Measurements from ENCODE around the gene PIH1D2.

DNA sequence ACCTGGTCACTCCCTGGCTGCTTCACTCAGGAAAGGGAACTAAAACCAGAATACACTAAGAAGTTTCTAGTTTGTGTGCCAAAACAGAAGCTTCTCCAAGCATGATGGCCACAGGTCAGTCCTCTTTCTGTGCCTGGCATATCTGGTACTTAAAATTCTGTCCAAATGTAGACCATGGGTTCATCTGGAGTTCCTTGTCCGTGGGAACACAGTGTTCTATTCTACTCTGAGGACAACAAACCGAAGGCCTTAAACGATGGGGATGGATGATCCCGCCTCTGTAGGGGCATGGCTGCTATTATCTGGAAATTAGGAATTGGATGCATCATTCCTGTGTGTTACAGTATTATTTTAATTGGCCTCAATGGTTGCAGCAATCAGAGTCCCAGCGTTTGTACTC lies 54.8 kb downstream of the PIH1D2 start:
- TF ChIP-seq, protein P1, sequence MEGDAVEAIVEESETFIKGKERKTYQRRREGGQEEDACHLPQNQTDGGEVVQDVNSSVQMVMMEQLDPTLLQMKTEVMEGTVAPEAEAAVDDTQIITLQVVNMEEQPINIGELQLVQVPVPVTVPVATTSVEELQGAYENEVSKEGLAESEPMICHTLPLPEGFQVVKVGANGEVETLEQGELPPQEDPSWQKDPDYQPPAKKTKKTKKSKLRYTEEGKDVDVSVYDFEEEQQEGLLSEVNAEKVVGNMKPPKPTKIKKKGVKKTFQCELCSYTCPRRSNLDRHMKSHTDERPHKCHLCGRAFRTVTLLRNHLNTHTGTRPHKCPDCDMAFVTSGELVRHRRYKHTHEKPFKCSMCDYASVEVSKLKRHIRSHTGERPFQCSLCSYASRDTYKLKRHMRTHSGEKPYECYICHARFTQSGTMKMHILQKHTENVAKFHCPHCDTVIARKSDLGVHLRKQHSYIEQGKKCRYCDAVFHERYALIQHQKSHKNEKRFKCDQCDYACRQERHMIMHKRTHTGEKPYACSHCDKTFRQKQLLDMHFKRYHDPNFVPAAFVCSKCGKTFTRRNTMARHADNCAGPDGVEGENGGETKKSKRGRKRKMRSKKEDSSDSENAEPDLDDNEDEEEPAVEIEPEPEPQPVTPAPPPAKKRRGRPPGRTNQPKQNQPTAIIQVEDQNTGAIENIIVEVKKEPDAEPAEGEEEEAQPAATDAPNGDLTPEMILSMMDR (conservative IDR thresholded peaks at IDR 0.05), result no peak
- no peak for TF ChIP-seq EZH2 (IDR thresholded peaks at IDR 0.05; ENCODE audit: low read depth)

Data from PC-9 (cell line).